Fibroblast of the aortic adventitia (primary cell): ENCODE data around the gene CALCR. TPM values are rescaled to one million over a fixed set of nuclear protein-coding genes. Genes with fewer than 3 reads are reported as not detected.

Source experiments
- DNase-seq: peaks from one replicate; pipeline ENCODE4 v3.0.0-alpha.2; 2010; ENCODE audit warnings: low read depth
- H3K4me3 ChIP-seq: 2 replicates; pipeline ENCODE4 v1.5.1; 2011; ENCODE audit warnings: low read depth, mild to moderate bottlenecking, control low read depth, low read length, moderate library complexity
- total RNA-seq: library from RNA; depleted of rRNA; stranded (reverse); fragments of >200 nt; gene quantifications from 2 replicates; pipeline ENCODE4 v1.2.3, GENCODE V29; 2012; ENCODE audit warnings: low replicate concordance
- TF ChIP-seq, protein P1 (sequence below): IDR thresholded peaks from 2 replicates; pipeline ENCODE4 v1.5.1; 2011; ENCODE audit warnings: mild to moderate bottlenecking, low read length, control low read depth, inconsistent platforms; ENCODE audit not compliant: insufficient read depth

The CALCR gene
- not detected in 2 replicates for total RNA-seq

DNA sequence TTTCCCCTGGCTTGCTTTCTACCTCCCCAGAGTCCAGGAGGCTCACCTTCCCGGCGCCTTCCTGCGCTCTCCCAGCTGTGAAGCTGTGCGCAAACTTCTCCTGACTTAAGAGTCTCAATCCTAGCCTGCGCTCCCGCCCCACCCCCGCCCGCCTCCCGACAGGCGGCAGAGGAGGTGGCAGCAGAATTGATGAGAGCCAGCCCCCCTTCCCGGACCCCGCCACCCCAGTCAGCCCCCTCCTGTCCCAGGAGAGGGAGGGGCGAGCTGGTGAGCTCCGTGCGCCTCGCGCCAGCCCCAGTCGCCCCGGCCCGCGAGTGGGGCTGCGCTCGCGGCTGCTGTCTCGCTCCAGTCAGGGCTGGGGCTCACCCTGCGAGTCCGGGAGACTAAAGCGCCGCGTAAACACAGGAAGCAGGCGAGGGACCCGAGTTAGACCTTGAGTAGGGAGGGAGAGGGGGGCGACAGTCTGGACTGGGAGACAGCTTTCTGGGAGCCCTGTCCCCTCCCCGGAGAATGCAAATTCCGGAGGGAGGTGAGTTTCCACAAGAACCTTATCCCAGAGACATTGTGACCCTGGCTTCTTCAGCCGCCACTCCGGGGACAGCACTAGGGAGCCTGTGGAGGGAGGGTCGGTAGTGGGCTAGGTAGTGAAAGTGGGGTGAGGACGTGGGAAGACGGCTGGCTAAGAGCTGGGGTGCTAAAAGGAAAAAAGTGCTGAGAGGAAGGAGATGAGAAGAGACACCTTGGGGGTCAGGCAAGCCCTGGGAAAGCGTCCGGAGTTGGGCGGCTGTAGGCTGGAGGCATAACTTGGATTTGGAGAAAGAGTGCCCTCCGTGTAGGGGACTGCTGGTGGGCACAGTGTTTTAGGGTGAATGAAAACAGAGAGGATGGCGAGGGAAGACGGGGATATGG is at the start of gene CALCR:
CALCR (minus strand) TSS at position 79 of the 909 bp plus-strand sequence. CDS start 87,743 bp downstream, outside the sequence.
- no peak for DNase-seq
- no peak within 1 kb of the TSS for H3K4me3 ChIP-seq
- TF ChIP-seq, protein P1, sequence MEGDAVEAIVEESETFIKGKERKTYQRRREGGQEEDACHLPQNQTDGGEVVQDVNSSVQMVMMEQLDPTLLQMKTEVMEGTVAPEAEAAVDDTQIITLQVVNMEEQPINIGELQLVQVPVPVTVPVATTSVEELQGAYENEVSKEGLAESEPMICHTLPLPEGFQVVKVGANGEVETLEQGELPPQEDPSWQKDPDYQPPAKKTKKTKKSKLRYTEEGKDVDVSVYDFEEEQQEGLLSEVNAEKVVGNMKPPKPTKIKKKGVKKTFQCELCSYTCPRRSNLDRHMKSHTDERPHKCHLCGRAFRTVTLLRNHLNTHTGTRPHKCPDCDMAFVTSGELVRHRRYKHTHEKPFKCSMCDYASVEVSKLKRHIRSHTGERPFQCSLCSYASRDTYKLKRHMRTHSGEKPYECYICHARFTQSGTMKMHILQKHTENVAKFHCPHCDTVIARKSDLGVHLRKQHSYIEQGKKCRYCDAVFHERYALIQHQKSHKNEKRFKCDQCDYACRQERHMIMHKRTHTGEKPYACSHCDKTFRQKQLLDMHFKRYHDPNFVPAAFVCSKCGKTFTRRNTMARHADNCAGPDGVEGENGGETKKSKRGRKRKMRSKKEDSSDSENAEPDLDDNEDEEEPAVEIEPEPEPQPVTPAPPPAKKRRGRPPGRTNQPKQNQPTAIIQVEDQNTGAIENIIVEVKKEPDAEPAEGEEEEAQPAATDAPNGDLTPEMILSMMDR: no peak

DNA sequence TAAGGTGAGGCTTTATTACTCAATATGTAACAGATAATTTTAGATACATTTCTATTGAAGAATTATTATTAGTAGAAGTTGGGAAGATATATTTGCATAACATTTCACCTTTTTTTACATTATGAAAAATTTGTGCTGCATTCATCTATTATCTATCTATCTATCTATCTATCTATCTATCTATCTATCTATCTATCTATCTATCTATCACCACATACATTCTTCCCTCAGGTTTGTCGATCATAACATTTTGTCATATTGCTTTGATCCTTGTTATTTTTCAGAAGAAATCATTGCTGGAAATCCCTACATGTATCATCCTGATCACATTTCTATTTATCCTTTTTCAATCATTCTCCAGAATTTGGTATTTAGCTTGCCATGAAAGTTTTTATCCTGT is 49.3 kb upstream of the CALCR start:
- TF ChIP-seq, protein P1: no peak
- H3K4me3 ChIP-seq: no peak overlapping the region
- no peak for DNase-seq

DNA sequence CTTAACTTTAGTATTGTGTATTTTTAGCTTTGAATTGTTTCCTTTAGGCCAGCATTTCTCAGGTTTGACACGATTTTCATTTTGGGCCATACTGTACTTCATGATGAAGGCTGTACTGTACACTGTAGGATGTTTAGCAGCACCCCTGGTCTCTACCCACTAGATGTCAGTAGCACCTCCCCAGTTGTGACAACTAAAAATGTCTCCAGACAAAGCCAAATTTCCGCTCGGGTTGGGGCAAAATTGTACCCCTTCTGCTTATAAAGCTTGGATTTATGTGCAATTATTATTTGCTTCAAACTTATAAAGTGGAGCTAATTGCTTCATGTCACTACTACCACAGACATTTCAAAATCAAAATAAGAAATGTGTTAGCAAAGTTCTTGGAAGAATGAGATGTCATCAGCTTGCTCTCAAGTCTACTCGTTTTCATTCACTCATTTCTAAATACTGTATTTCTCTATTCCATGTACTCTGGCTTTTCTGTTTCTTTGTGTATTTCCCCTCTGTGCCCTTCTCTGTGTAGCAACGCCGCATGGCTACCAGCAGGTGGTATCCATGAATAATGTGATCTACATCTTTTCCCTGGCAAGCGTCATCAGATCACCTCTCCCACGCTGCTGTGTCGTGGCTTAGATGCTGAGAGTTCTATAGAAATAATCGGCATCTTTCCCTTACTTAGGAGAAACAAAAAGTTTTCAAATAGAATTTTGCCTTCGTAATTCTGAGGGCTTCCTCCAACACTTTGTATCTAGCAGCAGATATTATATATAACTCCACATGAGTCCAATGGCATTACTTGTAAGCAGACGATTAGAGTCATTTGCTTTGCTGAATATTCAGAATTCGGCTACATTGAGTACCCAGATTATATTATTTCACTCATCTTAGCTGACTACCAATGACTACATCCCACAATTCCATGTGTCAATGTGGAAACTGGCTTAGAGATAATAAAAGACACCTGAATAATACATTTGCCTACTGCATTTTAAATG is 47.8 kb upstream of the CALCR start:
- no peak overlapping the region for H3K4me3 ChIP-seq
- peak; percentile 24 for DNase-seq

DNA sequence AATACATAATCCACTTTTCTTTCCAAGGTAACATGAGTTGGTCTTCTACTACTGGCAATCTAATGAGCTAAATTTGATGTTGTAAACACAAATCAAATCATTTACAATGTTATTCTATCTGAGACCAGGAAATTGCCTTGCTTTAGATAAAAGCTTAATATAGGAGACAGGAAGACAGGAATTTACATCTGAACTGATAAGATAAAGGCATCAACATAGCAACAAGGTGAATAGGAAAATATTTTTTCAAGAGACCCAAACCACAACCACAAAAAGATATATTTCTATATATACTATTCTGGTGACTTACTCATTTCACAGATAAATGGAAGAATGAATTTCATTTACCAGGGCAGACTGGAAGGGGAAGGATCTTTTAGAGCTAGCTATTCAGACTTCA is 46.3 kb upstream of the CALCR start:
- no peak for DNase-seq
- no peak overlapping the region for H3K4me3 ChIP-seq
- TF ChIP-seq, protein P1: no peak

More for the DNA sequence above, 47.8 kb upstream of the CALCR start:
- TF ChIP-seq, protein P1: peak; percentile 55

DNA sequence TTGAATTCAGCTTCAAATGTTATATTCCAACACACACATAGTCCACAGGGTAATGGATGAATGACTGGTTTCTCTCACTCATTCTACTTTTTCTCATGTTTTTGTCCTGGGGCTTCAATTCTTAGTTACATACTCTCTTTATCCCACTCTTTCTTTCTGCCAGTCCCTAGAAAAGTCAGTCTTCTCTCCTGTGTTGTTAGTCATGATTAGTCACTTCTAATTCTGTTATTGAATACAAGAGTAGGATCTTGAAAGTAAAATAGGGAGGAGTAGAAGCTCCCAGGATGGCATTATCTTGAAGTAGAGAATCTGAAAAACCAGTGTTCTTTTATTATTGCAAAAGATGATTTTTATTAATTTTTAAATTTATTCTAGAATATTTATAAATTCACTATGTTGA is 45.5 kb upstream of the CALCR start:
- DNase-seq: no peak
- TF ChIP-seq, protein P1: no peak
- H3K4me3 ChIP-seq: no peak overlapping the region

DNA sequence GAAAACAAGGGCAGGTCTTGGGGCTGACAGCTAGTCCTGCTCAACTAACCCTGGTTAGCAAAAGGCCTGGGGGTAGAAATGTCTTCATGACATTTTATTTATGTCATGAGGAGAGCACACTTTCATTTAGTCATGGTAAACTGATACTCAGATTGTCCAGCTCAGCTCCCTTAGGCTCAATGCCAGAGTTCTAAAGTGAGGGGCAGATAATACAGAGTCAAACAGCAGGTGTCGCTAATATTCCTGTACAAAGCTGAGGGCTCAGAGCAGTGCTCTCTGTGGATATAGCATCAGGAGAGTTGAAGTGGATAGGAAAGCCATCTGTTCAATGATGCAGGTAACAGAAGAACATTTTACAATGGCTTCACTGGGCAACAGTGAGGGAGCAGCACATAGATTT is 26.8 kb upstream of the CALCR start:
- no peak overlapping the region for H3K4me3 ChIP-seq
- no peak for DNase-seq
- TF ChIP-seq, protein P1: no peak
